GM19193 (cell line): ENCODE results near the gene LMOD1.

ENCODE experiments used
- POLR2A ChIP-seq: IDR thresholded peaks from 4 replicates; pipeline ENCODE4 v1.6.1; 2011; ENCODE audit not compliant: insufficient read depth, insufficient read length; ENCODE audit errors: extremely low read depth

The LMOD1 gene

DNA sequence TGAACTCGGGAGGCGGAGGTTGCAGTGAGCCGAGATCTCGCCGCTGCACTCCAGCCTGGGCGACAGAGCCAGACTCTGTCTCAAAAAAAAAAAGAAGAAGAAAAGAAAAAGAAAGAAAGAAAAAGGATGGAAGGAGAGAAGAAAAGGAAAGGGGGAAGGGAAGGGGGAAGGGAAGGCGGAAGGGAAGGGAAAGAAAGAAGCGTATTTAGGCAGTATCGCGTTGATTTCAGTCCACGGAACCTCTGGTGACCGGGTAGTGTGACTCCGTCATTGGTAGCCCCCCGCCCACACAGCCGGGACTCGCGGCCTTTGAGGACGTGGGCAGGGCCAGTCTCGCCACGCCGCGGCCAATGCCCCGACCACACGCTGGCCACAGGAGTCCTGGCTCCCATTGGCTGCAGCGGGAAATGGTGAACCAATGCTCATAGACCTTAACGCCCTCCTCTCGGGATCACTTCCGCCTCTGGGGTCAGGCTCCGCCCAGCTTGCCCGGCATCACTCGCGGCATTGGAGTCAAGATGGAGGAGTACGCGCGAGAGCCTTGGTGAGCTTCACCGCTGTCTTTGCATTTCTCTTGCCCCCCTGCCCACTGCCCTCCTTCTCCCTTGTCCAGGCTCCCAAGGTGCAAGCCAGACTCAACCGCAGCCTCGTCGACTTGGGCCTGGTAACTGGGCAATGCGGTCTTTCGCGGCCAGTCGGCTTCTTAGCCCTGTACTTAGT is 8.8 kb upstream of the LMOD1 start, which contains the start of gene TIMM17A:
TSS of gene TIMM17A (plus strand) at position 495 of the 720 bp plus-strand sequence. CDS start at position 519, 24 bp downstream.
- TF ChIP-seq POLR2A = peak; percentile 97

GRCh38 chr1:201954263-201955008 is 8.1 kb upstream of the LMOD1 start:
- TF ChIP-seq POLR2A = no peak

GRCh38 chr1:201949491-201949890 is 3.1 kb upstream of the LMOD1 start:
- TF ChIP-seq POLR2A = no peak

DNA sequence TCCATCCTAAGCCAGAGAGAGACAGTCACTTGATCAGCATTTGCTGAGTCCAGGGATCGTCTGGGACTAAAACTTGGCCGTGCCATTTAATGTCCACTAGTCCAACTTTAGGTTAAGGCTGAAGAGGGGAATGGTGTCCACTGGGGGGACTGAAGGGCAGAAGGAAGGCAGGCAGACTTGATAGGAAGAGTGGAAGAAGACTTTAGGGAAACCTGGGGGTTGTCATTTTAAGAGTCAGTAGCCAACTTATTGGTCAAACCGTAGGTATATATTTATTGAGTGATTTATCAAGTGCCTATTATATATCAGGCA is 1.3 kb upstream of the LMOD1 start:
- TF ChIP-seq POLR2A = no peak

GRCh38 chr1:201945863-201946223 is 505 bp downstream of the LMOD1 start:
- no peak for TF ChIP-seq POLR2A

- no peak for TF ChIP-seq POLR2A
Observed at GRCh38 chr1:201945157-201945556, 1.2 kb downstream of the LMOD1 start.

DNA sequence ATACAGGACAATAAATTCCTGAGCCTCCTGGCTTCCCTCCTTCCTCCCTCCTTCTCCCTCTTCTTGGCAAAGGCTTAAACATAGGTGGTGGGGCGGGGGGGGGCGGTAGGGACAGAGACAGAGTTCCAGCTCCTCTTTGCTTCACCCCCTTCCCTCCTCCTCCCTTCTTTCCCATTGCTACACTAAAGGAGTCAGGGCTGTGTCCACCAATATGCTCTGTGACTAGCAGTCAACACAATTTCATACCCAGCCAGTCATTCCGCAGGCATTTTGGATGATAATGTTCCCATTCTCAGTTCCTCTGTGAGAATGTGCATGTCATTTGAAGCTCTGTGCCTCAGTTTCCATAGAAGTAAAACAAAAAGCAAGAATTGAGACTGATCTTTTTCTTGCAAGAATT is 1.7 kb downstream of the LMOD1 start:
- TF ChIP-seq POLR2A = no peak

DNA sequence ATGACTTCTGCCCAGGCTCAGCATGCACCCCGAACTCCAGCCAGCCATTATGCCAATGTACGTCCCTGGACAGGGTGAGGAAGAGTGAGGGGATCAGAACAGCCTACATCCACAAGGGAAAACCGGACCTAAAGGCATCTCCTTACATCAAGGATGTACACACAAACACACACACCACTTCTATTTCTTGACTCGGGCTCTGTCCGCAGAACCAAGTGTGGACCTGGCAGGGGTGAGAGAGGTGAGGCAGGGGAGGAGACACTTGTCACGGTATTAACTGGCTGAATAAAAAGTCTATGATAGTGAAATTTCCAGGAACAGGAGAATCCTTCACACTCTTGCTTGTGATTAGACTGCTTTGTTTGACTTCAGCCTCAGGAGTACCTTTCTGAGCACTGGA is 2.3 kb downstream of the LMOD1 start:
- no peak for TF ChIP-seq POLR2A

GRCh38 chr1:201942129-201942495 is 4.2 kb downstream of the LMOD1 start:
- TF ChIP-seq POLR2A = no peak

DNA sequence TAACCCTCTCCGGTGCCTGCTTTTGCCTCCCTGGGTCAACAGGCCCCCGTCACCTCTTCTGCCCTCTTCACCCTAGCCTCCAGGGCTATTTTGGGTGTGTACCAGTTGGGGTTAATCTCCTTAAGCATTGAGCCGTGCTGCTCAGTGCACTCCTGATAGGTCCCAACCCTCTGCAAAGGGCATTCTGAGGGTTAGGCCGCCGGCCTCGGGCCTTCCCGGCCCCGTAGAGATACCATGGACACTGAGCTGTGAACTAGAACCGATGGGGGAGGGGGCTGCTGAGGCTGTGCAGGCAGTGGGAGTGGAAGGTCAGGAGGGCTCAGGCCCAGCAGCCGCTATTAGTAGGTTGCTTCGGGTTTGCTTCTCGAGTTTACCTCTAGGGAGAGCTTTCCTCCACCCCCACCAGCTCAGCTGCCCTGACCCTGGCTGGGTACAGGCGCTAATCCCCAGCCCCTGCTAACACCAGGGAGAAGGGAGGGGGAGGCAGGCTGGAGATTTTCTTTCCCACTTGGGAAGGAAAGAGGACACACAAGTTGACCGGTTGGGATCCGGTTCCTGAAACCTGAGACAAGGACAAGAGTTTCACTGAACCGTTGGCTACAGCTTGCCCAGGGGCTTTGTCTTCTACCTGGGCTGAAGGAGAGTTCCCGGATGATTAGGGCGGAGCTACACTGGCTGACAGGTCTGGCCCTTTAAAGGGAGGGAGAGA is 4.8 kb downstream of the LMOD1 start:
- TF ChIP-seq POLR2A = no peak

GRCh38 chr1:201939574-201939973 is 6.8 kb downstream of the LMOD1 start:
- TF ChIP-seq POLR2A = no peak

DNA sequence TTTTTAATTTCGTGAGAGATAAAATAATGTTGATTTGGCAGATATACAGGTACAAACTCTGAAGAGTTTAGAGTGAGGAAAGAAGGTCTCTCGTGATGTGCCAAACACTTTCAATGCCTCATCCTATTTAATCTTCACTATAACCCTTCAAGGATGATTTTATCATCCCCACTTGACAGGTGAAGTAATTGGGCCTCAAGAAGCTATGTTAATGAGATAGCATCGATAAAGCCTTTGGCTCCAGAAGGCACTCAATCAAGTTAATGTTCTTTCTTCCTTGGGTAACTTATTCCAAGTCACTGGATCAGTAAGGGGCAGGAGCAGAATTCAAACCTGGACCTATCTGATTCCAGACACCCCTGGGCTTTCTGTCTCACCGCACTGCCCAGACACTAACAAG is 7.2 kb downstream of the LMOD1 start:
- TF ChIP-seq POLR2A = no peak

DNA sequence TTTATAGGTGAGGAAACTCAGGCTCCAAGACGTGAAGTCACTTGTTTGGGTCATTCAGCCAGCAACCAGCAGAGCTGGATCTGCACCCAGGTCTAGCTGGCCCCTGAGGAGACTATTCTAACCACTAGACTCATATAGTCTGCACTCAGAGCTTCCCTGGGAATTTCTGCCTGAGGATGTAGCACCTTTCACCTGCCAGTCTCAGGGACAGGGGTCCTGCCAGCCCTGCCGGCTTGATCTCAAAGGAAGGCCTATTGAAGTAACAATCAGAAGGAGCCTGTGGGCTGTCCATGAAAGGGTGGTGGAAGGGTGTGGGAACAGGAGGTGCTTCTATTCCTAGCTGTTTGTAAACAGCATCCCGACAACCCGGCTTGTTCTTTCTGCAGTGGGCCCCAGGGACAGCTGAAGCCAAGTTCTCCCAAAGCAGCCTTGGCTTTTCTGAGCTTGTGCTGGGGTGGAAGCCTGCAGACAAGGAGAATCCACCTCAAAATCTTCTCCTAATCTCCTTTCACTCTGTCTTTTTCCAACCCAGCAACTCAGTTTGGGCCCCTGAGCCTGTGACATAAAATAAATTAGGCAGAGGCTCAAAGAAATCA is 7.8 kb downstream of the LMOD1 start:
- TF ChIP-seq POLR2A = no peak

- TF ChIP-seq POLR2A = no peak
Observed at GRCh38 chr1:201937624-201938213, 8.6 kb downstream of the LMOD1 start.

DNA sequence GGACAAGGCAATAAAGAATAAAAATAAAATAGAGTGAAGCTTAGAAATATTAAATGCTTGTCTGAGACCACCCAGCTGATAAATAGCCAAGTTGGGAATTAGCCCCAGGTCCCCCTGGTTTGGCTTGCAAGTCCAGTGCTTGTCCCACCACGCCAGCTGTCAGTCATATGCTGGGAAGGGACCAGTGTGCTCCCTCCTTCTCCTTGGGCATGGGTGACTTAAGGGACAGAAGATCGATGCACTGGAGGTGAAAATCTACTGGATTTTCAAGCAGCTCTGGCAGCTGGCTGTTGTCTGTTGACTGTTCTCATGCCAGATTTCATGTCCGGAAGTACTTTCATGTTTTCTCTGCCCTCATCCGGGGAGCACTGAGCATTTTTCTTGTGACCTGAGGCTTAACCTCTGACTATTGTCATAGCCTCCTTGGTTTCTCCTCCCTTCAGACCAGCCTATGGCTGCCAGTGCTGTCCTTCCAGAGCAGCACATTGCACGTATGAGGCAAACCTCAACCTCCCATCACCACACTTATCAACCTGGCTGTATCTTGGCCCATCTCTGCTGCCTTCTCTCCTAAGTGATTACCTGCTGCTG is 12.4 kb downstream of the LMOD1 start:
- no peak for TF ChIP-seq POLR2A
